H4 (cell line): ENCODE measurements around the gene ATG9B. TPM values are rescaled to one million over a fixed set of nuclear protein-coding genes. Genes with fewer than 3 reads are reported as not detected.

Source experiments
- DNase-seq: peaks from one replicate; pipeline ENCODE4 v3.0.0-alpha.2; 2015; ENCODE audit warnings: low spot score
- total RNA-seq: library from RNA; depleted of rRNA; stranded (reverse); fragments of >200 nt; shearing (Covaris generic); gene quantifications from 2 replicates; pipeline ENCODE4 v1.2.3, GENCODE V29; 2014

The ATG9B gene
- total RNA-seq, 1 experiment from 2014 or later = 0.17 TPM

- DNase-seq = peak; percentile 49
Observed at GRCh38 chr7:151003572-151003971, 20.7 kb downstream of the ATG9B start.

- DNase-seq = no peak
Observed at GRCh38 chr7:151001546-151001945, 22.7 kb downstream of the ATG9B start.

DNA sequence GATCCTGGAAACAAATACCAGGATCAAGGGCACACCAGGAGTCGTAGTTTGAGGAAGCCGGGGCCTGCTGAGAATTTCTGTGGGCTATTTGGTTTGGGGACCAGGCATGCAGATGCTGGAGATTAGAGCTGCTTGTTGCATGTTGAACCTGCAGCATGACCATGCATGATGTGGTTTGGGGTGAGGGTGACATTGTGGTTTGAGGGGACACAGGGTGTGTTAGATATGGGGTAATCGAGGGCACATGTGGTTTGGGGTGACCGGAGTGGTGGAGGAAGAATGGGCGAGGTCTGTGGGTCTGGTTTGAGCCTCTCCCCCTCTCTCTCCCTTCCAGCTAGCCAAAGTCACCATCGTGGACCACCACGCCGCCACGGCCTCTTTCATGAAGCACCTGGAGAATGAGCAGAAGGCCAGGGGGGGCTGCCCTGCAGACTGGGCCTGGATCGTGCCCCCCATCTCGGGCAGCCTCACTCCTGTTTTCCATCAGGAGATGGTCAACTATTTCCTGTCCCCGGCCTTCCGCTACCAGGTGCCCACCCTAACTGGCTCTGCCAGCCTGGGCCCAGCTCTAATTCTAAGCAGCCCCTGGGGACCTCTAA lies 23.3 kb downstream of the ATG9B start:
- no peak for DNase-seq

- no peak for DNase-seq
Observed at GRCh38 chr7:150999497-151000230, 24.6 kb downstream of the ATG9B start.

DNA sequence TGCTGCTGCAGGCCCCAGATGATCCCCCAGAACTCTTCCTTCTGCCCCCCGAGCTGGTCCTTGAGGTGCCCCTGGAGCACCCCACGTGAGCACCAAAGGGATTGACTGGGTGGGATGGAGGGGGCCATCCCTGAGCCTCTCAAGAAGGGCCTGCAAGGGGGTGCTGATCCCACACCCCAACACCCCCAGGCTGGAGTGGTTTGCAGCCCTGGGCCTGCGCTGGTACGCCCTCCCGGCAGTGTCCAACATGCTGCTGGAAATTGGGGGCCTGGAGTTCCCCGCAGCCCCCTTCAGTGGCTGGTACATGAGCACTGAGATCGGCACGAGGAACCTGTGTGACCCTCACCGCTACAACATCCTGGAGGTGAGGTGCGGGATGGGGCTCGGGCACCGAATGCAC lies 25.3 kb downstream of the ATG9B start:
- DNase-seq = no peak

DNA sequence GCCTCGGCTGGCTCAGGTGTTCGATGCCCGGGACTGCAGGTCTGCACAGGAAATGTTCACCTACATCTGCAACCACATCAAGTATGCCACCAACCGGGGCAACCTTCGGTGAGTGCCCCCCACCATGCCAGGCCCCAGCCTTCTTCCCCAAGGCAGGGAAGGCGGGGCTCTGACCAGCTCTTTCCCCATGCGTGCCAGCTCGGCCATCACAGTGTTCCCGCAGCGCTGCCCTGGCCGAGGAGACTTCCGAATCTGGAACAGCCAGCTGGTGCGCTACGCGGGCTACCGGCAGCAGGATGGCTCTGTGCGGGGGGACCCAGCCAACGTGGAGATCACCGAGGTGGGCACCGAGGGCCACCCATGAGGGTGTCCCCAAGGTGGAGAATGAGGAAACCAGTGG lies 26.0 kb downstream of the ATG9B start:
- DNase-seq = no peak

DNA sequence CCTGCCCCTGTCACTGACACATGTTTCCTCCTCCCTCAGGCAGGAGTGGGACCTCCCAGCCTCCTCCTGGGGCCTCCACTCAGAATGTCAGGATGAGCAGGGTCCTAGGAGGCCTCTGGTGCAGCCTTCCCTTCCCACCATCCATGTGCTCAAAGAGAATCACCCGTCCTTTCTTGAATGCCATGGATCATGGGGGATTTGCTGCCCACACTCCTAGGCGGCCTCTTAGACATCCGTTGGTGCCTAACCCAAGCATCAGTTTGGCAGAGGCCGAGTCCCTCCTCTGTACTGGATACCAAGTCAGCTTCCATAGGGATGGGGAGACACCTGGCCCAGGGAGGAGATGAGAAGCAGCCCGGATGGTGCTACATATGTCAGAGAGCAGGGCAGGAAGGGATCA lies 26.5 kb downstream of the ATG9B start:
- no peak for DNase-seq

DNA sequence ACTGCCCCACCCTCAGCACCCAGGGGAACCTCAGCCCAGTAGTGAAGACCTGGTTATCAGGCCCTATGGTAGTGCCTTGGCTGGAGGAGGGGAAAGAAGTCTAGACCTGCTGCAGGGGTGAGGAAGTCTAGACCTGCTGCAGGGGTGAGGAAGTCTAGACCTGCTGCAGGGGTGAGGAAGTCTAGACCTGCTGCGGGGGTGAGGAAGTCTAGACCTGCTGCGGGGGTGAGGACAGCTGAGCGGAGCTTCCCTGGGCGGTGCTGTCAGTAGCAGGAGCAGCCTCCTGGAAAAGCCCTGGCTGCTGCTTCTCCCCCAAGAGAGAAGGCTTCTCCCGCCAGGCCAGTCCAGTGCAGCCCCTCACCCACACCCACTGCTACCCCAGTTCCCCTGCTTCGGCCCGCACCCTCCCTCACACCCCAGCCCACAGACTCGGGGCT lies 27.2 kb downstream of the ATG9B start:
- no peak for DNase-seq

DNA sequence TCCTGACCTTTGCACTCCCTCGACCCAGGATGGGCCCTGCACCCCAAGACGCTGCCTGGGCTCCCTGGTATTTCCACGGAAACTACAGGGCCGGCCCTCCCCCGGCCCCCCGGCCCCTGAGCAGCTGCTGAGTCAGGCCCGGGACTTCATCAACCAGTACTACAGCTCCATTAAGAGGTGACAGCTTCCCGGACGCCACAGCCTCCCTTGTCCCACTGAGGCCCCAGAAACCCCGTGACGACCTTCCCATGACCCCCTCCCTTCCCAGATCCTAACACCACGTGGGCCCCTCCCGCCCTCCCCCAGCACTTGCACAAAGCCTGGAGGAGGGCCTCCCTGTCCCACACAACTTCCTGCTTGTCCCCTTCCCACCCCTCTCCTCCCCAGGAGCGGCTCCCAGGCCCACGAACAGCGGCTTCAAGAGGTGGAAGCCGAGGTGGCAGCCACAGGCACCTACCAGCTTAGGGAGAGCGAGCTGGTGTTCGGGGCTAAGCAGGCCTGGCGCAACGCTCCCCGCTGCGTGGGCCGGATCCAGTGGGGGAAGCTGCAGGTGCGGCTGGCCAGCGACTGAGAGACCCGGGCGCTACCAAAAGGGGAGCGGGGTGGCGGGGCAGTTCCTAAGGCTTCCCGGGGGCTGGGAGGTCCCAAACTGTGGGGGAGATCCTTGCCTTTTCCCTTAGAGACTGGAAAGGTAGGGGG lies 27.8 kb downstream of the ATG9B start:
- DNase-seq = no peak

DNA sequence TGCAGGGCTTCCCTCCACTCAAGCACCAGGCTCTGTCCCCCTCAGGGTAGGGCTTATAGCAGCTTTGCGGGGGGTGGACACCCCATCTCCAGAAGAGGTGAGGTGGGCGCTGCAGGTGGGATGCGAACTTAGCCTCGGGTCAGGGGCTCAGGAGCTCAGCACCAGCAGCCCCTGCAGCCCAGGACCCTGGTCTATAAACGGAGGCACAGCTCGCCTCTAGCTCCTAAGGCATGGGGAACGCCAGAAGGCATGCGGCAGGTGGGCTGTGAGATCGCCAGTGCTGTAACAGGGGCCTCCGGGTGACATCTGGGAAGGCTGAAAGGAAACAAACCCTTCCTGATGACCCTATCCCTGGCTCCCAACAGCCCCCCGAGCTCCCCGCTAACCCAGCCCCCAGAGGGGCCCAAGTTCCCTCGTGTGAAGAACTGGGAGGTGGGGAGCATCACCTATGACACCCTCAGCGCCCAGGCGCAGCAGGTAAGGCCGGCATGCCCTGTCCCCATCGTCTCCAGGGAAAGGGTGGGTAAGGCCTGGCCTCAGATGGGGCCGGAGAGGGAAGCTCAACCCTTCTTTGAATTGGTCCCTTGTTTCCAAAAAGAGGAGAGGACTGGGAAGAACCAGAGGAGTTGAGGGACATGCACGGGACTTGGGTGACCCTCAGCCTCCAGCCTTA lies 29.3 kb downstream of the ATG9B start:
- DNase-seq = no peak

DNA sequence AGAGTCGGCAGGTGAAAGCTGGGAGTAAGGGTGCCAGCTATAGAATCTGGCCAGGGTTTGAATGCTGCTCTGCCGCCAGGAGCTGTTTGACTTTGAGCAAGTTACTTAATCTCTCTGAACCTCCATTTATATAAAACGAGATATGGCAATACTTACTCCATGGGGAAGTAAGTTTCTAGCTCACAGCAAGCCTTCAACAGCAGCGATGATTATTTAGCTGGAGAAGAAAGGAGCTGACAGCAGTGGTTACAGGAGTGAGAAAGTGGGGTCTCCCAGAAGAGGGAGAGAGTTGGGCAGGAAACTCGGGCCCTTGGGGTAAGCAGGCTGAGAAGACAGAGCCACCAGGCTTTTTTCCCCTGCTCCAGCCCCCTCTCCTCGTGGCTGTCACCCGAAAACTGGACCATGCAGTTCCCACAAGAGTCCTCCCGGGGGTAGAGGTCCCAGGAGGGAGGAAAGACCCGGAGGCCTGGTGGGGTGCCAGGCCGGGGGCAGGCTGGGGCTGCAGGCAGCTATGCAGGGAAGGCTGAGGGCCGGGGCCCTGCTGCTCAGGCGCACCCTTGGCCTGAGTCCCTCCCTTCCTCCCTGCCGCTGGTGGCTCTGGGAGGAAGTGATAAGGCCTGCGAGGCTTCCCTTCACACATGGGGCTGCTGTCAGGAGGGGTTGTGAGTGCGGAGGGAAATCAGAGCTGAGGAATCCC lies 30.0 kb downstream of the ATG9B start:
- no peak for DNase-seq

DNA sequence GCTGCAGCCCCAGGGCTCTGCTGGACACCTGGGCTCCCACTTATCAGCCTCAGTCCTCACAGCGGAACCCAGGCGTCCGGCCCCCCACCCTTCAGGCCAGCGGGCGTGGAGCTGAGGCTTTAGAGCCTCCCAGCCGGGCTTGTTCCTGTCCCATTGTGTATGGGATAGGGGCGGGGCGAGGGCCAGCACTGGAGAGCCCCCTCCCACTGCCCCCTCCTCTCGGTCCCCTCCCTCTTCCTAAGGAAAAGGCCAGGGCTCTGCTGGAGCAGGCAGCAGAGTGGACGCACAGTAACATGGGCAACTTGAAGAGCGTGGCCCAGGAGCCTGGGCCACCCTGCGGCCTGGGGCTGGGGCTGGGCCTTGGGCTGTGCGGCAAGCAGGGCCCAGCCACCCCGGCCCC lies 30.8 kb downstream of the ATG9B start:
- no peak for DNase-seq

DNA sequence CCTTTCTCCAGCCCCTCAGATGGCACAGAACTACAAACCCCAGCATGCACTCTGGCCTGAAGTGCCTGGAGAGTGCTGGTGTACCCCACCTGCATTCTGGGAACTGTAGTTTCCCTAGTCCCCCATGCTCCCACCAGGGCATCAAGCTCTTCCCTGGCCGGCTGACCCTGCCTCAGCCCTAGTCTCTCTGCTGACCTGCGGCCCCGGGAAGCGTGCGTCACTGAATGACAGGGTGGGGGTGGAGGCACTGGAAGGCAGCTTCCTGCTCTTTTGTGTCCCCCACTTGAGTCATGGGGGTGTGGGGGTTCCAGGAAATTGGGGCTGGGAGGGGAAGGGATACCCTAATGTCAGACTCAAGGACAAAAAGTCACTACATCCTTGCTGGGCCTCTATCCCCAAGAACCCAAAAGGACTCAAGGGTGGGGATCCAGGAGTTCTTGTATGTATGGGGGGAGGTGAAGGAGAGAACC lies 31.4 kb downstream of the ATG9B start:
- DNase-seq = no peak

DNA sequence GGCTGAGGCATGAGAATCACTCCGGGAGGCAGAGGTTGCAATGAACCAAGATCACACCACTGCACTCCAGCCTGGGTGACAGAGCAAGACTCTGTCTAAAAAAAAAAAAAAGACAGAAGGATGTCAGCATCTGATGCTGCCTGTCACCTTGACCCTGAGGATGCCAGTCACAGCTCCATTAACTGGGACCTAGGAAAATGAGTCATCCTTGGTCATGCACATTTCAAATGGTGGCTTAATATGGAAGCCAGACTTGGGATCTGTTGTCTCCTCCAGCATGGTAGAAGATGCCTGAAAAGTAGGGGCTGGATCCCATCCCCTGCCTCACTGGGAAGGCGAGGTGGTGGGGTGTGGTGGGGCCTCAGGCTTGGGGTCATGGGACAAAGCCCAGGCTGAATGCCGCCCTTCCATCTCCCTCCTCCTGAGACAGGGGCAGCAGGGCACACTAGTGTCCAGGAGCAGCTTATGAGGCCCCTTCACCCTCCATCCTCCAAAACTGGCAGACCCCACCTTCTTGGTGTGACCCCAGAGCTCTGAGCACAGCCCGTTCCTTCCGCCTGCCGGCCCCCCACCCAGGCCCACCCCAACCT lies 32.1 kb downstream of the ATG9B start:
- no peak for DNase-seq

DNA sequence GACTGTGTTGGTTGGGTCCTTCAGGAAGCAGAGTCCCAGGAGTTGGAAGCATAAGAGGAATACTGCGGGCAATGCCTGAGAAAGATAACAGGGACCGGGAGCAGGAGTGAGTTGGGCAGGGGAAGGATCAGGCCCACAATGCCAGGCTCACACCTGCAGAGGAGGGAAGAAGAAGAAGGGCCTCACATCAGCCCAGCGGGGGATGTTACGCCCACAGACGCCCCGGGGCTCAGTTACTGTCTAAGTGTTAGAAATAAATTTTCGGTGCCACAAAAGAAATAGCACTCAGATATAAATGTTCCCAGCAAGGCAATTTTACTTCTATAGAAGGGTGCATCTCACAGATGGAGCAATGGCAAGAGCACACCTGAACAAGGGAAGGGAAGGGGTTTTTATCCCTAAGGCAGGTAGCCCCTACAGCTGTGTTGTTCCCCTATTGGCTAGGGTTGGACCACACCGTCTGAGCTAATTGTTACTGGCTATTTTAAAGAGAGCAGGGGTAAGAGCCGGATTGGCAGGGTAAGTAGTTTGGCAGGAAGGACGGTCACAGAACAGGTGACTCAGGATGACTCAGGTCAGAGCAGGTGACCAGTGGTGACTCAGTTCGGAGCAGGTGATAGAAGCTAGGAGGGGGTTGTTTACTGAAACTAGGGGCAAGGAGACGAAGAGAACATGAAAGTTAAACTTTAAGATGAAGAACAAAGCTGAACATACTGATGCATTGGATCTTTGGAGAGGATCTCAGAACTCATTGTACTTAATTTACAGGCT lies 33.7 kb downstream of the ATG9B start, which contains the start of gene NOS3:
Gene NOS3 (plus strand): TSS at position 602 of the 771 bp plus-strand sequence. CDS start 2,787 bp downstream, outside the sequence.
- no peak for DNase-seq

DNA sequence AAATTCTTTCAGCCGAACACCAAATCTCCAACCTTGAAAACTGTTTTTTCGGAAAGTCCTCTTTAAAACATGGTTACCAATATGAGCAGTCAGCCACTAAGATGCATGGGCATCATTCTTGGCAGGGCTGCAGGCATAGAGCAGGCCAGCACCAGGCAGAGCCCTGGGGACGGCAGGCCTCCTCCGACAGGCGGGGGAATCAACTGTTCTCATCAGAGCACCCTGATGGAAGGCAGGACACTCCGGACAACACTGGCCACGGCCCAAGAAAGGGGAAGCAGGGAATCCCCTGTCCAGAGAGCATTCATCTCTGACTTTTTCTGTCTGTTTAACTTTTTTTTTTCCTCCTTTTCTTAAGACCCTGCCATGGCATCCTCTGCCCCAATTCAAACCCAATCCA lies 34.8 kb downstream of the ATG9B start:
- DNase-seq = no peak

DNA sequence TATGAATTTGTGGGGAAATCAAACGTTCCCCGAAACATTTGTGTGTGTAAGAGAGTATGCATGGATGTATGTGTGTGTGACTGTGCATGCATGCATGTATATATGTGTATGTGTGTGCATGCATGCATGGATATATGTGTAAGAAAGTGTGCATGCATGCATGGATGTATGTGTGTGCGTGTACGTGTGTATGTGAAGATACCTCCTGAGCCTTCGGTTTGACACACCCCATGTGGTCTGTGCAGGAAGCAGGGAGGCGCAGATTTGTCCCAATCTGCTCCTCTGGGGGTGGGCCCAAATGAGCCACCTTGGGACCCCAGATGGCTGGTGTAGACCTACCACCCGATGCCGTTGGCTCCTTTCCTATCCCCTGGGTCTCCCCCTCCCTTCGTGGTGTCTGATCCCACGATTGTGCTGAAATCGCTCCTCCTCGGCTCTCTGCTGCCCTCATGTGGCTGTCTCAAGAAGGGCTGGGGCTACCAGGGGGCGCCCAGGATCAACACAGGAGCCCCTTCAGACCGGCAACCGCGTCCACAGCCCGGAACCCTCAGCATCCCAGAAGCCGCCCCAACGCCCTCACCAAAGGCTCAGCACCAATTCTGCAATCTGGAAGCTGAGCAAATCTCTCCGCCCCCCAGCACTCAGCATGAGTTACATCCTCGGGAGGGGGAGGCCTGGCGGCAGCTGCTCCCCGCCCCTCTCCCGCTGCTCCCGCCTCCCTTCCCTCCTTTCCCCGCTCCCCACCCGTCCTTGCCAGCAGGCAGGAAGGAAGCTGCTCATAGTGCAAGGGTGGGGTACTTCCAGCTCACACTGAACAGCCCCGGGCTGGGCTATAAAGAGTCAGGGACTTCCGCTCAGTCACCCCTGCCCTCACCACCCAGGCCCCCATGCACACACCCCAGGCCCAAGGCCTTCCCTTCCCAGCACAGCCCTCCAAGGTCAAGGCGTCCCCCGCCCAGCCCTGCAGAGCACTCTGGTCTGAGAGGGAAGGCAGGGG lies 35.8 kb downstream of the ATG9B start:
- DNase-seq = no peak

GRCh38 chr7:150986556-150986955 lies 37.7 kb downstream of the ATG9B start:
- DNase-seq = no peak

DNA sequence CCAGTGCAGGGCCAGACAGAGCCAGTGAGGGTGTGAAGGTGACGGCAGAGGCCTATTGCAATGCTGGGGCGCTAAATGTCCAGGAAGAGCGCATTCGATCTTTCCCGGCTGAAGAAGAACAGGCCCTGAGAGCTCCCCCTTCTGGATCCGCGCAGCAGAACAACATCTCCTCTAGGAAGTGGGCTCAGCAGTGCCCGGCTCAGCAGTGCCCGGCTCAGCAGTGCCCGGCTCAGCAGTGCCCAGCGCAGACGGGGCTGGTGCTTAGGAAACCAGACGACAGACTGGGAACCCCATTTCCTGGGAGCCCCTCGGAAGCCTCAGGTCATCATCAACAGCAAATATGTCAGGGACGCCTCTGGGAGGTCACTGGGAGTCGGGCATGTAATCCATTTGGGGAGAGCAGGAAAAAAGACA lies 38.2 kb downstream of the ATG9B start:
- no peak for DNase-seq
